ENCODE measurements around the gene PPP6R3. TPM values are rescaled to one million over a fixed set of nuclear protein-coding genes. Genes with fewer than 3 reads are reported as not detected.

Gene PPP6R3
- polyA plus RNA-seq, 1 experiment: 58.5 TPM

DNA sequence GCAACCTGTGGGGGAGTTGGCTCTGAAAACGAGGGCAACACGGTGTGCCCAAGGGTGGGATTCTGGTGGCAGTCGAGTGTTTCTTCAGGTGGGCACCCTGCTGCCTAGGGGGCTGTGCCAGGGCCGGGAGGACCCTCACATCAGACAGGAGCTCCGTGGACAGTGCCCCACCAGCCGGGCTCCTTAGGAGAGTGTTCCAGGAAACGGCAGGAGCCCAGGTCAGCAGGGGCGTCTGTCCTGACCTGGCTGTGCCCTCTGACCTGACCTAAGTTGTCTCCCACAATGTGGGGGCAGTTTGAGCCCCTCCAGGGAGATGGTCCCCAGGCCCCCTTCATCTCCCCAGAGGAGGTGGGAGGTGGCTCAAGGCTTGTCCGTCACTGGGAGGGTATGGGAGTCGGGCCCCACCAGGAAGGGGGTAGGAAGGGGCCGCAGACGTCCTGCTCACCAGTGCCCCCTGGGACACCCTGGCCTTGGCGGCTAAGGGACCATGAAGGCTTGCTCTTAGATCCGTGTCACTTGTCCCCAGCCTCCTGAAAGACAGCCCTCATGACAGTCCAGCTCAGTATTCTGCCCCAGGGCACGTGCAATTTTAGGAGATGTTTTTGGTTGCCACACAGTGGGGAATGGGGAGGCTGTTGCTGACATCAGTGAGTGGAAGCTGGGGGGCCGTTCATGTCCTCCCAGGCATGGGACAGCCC is 191.6 kb downstream of the PPP6R3 start:
- Histone ChIP-seq H3K9me3 (ENCODE audit: control insufficient read depth, insufficient read depth, low read length) (peaks cover 33% of the 10 kb centered on the region), H3K4me3 (ENCODE audit: low read depth, low read length) (no peak overlapping the region), H3K27me3 (ENCODE audit: control insufficient read depth, insufficient read depth, low read length) (peaks cover 46% of the 10 kb centered on the region), H3K27ac (ENCODE audit: low read depth, low read length) (no peak overlapping the region)
- no peak for DNase-seq (ENCODE audit: low read depth, low spot score)
- CTCF ChIA-PET: no interaction called here
- TF ChIP-seq, protein P1, sequence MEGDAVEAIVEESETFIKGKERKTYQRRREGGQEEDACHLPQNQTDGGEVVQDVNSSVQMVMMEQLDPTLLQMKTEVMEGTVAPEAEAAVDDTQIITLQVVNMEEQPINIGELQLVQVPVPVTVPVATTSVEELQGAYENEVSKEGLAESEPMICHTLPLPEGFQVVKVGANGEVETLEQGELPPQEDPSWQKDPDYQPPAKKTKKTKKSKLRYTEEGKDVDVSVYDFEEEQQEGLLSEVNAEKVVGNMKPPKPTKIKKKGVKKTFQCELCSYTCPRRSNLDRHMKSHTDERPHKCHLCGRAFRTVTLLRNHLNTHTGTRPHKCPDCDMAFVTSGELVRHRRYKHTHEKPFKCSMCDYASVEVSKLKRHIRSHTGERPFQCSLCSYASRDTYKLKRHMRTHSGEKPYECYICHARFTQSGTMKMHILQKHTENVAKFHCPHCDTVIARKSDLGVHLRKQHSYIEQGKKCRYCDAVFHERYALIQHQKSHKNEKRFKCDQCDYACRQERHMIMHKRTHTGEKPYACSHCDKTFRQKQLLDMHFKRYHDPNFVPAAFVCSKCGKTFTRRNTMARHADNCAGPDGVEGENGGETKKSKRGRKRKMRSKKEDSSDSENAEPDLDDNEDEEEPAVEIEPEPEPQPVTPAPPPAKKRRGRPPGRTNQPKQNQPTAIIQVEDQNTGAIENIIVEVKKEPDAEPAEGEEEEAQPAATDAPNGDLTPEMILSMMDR (IDR thresholded peaks at IDR 0.05; ENCODE audit: low read depth, low read length): no peak
- POLR2A ChIA-PET: no interaction called here

DNA sequence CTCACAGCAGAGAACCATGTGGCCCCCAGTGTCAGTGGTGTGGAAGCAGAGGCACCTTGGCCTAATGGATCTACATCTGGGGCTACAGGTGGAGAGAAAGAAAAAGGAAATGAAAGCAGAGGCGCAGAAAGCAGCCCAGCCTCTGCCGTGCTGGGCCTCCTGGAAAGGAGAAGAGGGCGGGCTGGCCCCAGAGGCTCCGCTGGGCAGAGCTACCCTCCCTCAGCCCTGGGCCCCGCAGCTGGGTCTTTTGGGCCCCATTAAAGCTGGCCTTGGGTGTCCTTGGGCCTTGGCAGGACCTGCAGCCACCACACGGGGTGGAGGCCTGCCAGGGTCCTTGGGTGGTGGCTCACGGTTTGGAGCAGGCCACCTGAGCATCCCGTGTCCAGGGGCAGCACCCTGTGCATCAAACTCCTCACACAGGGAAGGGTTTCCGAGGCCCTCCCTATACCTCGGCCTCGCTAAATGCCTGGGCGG is 192.2 kb downstream of the PPP6R3 start:
- ChIA-PET POLR2A (no interaction called here), CTCF (no interaction called here)

DNA sequence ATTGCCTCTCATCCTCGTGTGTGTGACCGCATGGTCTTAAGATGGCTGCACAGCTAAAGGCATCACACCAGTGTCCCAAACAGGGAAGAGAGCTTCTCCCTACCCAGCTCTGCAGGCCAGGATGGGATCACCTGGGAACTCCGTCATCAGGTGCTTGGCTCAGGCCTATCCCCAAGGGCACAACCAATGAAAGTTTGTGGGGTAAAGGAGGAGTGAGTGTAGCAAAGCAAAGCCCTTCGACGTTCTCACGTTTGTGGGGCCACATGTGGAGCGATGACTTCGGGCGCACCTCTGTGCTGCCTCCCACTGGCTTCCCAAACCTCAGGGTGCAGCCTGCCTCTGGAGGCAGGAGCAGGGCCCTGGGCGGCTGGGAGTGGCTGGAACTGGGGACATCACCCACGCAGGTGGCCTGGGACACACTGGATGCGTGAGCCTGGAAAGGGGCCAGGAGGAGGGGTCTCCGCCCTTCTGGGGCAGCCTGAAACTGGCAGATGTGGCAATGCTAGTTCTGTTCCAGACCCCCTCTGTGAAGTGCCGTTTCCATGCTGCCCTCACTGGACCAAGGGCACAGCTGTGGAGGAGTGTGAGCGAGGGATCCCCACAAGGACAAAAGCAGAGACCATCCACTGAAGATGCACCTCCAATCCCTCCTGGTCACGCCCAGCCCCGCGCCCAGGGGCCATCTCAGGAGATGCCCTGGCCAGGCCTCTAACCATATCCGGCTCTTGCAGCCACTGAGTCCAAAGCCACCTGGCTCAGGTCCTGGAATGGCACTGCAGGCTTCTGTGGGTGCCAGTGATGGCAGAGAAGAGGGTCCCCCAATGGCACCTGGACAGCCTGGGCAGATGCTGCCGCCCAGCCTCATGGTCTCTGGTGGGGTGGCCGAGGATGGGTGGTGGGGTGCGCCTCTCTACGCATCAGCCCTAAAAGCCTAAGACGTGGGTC is 193.2 kb downstream of the PPP6R3 start:
- peaks cover 42% of the 10 kb centered on the region for H3K27me3 ChIP-seq (ENCODE audit: control insufficient read depth, insufficient read depth, low read length)
- TF ChIP-seq, protein P1 (IDR thresholded peaks at IDR 0.05; ENCODE audit: low read depth, low read length): no peak
- POLR2A ChIA-PET: no interaction called here

More for the DNA sequence above, 192.2 kb downstream of the PPP6R3 start:
- Histone ChIP-seq H3K27me3 (ENCODE audit: control insufficient read depth, insufficient read depth, low read length) (peaks cover 42% of the 10 kb centered on the region), H3K27ac (ENCODE audit: low read depth, low read length) (no peak overlapping the region), H3K4me3 (ENCODE audit: low read depth, low read length) (no peak overlapping the region), H3K9me3 (ENCODE audit: control insufficient read depth, insufficient read depth, low read length) (peaks cover 27% of the 10 kb centered on the region)
- DNase-seq (ENCODE audit: low read depth, low spot score): no peak
- TF ChIP-seq, protein P1 (IDR thresholded peaks at IDR 0.05; ENCODE audit: low read depth, low read length): no peak

DNA sequence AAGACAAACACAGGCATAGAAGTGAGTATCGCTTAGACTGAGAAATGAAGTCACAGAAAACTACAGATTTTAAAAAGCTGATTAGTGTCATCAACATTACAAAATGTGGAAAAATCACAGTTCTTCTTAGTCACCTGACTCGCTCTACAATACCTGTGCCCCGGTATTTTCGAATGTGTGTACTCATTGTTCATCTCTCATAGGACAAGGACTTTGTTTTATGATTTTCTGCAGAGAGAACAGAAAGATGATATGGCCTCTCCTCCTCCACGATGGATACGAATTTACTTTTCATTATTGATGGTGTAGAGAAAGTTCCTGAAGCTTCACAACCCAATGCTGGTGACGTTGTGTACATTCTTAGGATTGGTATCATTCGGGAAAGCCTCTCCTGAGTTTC is 194.4 kb downstream of the PPP6R3 start:
- no peak for DNase-seq (ENCODE audit: low read depth, low spot score)
- Histone ChIP-seq H3K27me3 (ENCODE audit: control insufficient read depth, insufficient read depth, low read length) (peaks cover 37% of the 10 kb centered on the region), H3K27ac (ENCODE audit: low read depth, low read length) (no peak overlapping the region), H3K4me3 (ENCODE audit: low read depth, low read length) (no peak overlapping the region), H3K9me3 (ENCODE audit: control insufficient read depth, insufficient read depth, low read length) (peaks cover 24% of the 10 kb centered on the region)
- ChIA-PET CTCF (no interaction called here), POLR2A (no interaction called here)
- TF ChIP-seq, protein P1 (IDR thresholded peaks at IDR 0.05; ENCODE audit: low read depth, low read length): no peak

More for the DNA sequence above, 193.2 kb downstream of the PPP6R3 start:
- no peak overlapping the region for H3K27ac ChIP-seq (ENCODE audit: low read depth, low read length)
- H3K9me3 ChIP-seq (ENCODE audit: control insufficient read depth, insufficient read depth, low read length): peaks cover 27% of the 10 kb centered on the region
- CTCF ChIA-PET: no interaction called here
- H3K4me3 ChIP-seq (ENCODE audit: low read depth, low read length): no peak overlapping the region
- no peak for DNase-seq (ENCODE audit: low read depth, low spot score)

DNA sequence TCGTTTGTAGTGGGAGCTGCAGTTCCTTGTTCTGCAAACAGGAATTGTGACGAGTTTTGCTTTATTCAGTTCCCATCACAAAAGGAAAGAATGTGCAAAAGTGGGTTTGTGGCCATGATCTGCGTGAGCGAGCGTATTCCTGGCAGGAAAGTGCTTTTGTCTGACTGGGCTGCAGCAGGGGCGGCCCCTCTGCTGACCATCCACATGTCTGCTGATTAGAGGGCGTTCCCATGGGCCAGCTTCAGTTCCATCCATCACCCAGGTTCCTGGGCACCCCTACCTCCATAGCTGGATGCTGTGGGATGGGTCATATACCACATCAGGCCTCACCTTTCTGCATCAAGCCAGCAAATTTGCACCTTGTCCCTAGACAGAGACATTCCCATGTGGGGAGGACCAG is 194.9 kb downstream of the PPP6R3 start:
- no peak for DNase-seq (ENCODE audit: low read depth, low spot score)
- ChIA-PET POLR2A (no interaction called here), CTCF (no interaction called here)
- Histone ChIP-seq H3K27me3 (ENCODE audit: control insufficient read depth, insufficient read depth, low read length) (peaks cover 34% of the 10 kb centered on the region), H3K9me3 (ENCODE audit: control insufficient read depth, insufficient read depth, low read length) (peaks cover 21% of the 10 kb centered on the region), H3K4me3 (ENCODE audit: low read depth, low read length) (no peak overlapping the region), H3K27ac (ENCODE audit: low read depth, low read length) (no peak overlapping the region)
- TF ChIP-seq, protein P1 (IDR thresholded peaks at IDR 0.05; ENCODE audit: low read depth, low read length): no peak

Data from AG04450 (cell line).